ENCODE results near the gene SLC39A11.
"Not testable (repeated sequence)": the region's sequence is repeated elsewhere in the genome, so short reads cannot be mapped to it uniquely, and the experiment has no call there.

The SLC39A11 gene

GRCh38 chr17:72773225-72773624 is 319.3 kb downstream of the SLC39A11 start:
- not testable (repeated sequence) for DNase-seq

DNA sequence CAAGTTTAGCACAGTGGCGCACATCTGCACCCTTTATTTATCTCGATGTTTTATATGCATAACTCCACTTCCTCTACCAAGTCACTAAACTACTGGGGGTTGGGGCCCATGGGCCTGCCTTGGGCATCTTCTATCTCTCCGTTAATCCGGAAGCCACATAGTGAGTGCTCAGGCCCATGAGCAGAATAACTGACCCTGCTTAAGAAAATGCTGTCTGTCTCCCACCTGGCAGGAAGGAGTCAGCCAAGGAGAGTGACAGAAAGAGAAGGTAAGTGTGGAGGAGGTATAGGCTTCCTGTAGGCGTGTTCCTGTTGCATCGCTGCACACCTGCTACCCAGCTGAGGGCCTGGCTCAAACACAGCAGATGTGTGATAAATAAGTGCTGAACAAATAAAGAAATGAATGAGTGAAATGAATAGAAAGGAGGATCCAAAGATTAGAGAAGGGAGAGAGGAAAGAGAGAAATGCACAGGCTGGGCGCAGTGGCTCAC is 320.1 kb downstream of the SLC39A11 start:
- DNase-seq = no peak

GRCh38 chr17:72771734-72772133 is 320.8 kb downstream of the SLC39A11 start:
- DNase-seq = no peak

DNA sequence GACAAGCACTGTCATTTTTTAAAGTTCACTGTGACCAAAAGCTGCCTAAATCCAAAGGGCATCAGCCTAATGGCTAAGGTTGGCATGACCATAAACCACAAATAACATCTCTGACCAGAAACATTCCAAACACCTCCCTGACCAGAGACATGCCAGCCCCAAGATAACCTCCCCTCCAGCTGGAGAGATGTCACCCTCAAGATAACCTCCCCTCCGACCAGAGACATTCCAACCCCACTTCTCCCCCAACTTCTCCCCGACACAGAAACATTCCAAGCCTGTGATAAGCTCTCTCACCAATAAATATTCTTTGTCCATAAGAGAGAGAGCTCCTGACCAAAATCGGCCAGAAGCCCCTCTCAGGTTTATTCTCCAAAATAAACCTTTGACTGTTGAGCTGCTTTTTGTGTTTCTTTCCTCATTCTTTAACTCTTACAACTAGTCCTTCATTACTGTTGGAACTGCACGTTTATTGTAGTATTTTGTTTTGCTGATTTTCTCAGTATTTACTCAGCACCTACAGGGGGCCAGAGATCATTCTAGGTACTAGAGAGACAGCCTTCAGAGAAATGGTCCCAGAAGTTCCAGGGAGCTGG is 325.6 kb downstream of the SLC39A11 start:
- DNase-seq = no peak

GRCh38 chr17:72765368-72766153 is 326.9 kb downstream of the SLC39A11 start:
- DNase-seq = no peak

GRCh38 chr17:72764632-72765041 is 327.9 kb downstream of the SLC39A11 start:
- DNase-seq = no peak

DNA sequence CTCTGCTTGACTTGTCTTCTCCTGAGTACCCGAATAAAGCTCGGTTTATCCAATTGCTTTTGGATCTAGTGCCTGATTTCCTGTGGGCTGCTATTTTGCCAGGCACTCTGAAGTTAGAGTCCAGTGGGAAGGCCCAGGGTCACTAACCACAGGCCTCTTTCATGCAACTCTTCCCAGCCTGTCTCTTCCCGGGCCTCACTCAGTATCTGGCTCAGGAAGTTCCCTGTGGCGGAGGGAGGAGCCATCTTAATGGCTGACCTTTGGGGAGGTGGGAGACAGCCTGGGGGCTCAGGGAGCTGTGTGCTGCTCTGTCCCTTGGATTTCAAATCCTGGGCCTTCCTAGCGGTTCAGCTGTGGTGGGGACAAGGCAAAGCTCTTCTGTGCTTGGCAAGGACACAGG is 328.5 kb downstream of the SLC39A11 start:
- DNase-seq = no peak

DNA sequence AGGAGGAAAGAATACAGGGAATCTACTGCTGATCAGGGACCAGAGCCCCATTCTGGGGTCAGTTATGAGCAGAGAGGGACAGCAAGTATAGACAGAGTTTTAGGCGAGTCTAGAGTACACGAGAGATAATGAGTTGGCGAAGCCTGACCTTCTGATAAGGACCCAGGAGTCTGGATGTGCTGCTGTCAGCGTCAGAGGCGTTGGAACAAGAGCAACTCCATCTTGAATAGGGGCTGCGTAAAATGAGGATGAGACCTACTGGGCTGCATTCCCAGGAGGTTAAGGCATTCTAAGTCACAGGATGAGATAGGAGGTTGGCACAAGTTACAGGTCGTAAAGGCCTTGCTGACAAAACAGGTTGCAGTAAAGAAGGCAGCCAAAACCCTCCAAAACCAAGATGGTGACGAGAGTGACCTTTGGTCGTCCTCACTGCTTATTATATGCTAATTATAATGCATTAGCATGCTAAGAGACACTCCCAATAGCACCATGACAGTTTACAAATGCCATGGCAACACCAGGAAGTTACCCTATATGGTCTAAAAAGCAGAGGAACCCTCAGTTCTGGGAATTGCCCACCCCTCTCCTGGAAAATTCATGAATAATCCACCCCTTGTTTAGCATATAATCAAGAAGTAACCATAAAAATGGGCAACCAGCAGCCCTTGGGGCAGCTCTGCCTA is 330.5 kb downstream of the SLC39A11 start:
- DNase-seq = not testable (repeated sequence)

DNA sequence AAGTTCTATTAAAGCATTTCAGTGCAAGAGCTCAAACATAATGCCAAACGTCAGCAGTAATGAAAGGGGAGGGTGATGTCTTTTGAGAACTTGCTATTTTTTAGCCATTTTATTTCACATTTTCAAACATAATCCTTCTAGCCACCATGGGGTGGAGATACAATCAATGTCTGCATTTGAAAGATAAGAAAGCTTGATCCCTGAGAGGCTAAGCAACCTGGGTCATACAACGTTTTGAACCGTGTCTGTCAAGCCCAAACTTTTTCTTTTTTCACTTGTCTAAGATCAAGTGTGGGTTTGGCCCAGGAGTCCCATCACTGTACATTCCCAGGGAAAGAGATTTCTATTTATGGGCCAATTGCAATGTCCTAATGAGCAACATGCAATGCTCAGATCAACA is 331.1 kb downstream of the SLC39A11 start:
- no peak for DNase-seq

- no peak for DNase-seq
Measured at GRCh38 chr17:72760368-72760767, 332.1 kb downstream of the SLC39A11 start.

GRCh38 chr17:72759301-72759700 is 333.2 kb downstream of the SLC39A11 start:
- DNase-seq = no peak

GRCh38 chr17:72756256-72756655 is 336.2 kb downstream of the SLC39A11 start:
- no peak for DNase-seq

DNA sequence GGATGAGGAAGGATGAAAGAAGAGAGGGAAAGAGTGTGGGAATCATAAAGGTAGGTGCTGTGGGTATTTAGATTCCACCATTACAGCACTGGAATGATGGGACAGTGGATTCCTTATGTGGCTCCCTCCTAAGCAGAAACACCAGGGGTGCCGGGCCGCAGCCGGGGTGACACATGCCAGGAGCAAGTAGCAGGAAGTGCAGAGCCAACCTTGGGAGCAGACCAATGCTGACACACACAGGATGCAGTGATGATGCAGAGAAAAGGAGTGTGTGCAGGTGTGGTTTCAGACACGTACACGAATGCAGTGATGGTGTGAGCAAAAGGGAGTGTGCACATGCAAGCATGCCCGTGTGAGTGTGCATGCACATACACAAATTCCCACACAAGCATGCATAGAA is 338.0 kb downstream of the SLC39A11 start:
- no peak for DNase-seq

- no peak for DNase-seq
Measured at GRCh38 chr17:72751746-72752145, 340.7 kb downstream of the SLC39A11 start.

GRCh38 chr17:72749119-72749572 is 343.3 kb downstream of the SLC39A11 start:
- DNase-seq = no peak

DNA sequence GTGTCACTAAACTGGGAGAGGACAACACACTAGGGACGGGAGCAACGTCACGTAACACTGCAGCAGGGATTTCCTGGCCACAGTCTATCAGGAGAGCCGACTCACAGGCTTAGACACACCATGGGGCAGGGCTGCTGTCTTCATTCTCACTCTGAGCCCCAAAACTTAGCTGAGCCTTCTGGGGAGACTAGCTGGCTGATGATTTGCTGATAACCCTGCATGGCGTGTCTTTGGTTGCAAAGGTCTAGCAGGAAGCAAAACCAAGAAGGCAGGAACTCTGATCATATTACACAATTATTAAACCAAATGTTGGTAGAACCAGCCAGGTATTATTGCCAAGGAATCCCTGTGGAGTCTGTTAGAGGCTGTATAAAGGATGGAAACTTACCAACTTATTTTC is 345.0 kb downstream of the SLC39A11 start:
- no peak for DNase-seq

GRCh38 chr17:72745241-72745640 is 347.2 kb downstream of the SLC39A11 start:
- DNase-seq = no peak

GRCh38 chr17:72743037-72743467 is 349.4 kb downstream of the SLC39A11 start:
- DNase-seq = no peak

GRCh38 chr17:72737151-72737690 is 355.3 kb downstream of the SLC39A11 start:
- no peak for DNase-seq

GRCh38 chr17:72735592-72735991 is 356.9 kb downstream of the SLC39A11 start:
- DNase-seq = no peak

GRCh38 chr17:72735048-72735447 is 357.4 kb downstream of the SLC39A11 start:
- no peak for DNase-seq

GRCh38 chr17:72734613-72735012 is 357.9 kb downstream of the SLC39A11 start:
- no peak for DNase-seq

- DNase-seq = no peak
Measured at GRCh38 chr17:72733619-72734282, 358.7 kb downstream of the SLC39A11 start.
